ENCODE results near the gene RP2. TPM values are rescaled to one million over a fixed set of nuclear protein-coding genes. Genes with fewer than 3 reads are reported as not detected.
A peak's percentile ranks its signal among the peaks of the same experiment; 100 is the strongest.

Gene RP2
- total RNA-seq, 4 donors from 2014 or later: 6.1 to 11.1 (median 8.7) TPM

GRCh38 chrX:46876901-46877300 is 40.1 kb downstream of the RP2 start:
- TF ChIP-seq EP300 (IDR thresholded peaks at IDR 0.05) (no peak), POLR2A (IDR thresholded peaks at IDR 0.05) (no peak)
- H3K4me1 ChIP-seq: no peaks in the 10 kb centered on the region
- peaks cover 0 to 7% of the 10 kb centered on the region in 2 donors for H3K27me3 ChIP-seq
- DNase-seq (ENCODE audit: low spot score in 2 of 2): no peak
- no peaks in the 10 kb centered on the region for H3K9me3 ChIP-seq
- no peak overlapping the region for H3K4me3 ChIP-seq
- H3K27ac ChIP-seq: no peak overlapping the region
- no peaks in the 10 kb centered on the region for H3K36me3 ChIP-seq

GRCh38 chrX:46882266-46882665 is 45.4 kb downstream of the RP2 start:
- Histone ChIP-seq H3K9me3 (no peaks in the 10 kb centered on the region), H3K4me1 (no peaks in the 10 kb centered on the region), H3K27me3 (peaks cover 0 to 7% of the 10 kb centered on the region in 2 donors), H3K27ac (no peak overlapping the region), H3K4me3 (no peak overlapping the region), H3K36me3 (no peaks in the 10 kb centered on the region)
- 55 to 88% methylated on average over 1 of the region's 1 CpG for WGBS, 2 donors
- DNase-seq (ENCODE audit: low spot score in 2 of 2): no peak
- TF ChIP-seq EP300 (IDR thresholded peaks at IDR 0.05) (no peak), POLR2A (IDR thresholded peaks at IDR 0.05) (no peak), CTCF (IDR thresholded peaks at IDR 0.05) (no peak)

- no peak overlapping the region for H3K4me3 ChIP-seq
- no peak for TF ChIP-seq EP300 (IDR thresholded peaks at IDR 0.05)
- no peak for TF ChIP-seq CTCF (IDR thresholded peaks at IDR 0.05)
- TF ChIP-seq POLR2A (IDR thresholded peaks at IDR 0.05): no peak
- H3K27me3 ChIP-seq: no peaks in the 10 kb centered on the region
- H3K36me3 ChIP-seq: peaks cover 0 to under 1% (median 0%) of the 10 kb centered on the region in 3 donors
- H3K9me3 ChIP-seq: no peaks in the 10 kb centered on the region
- H3K27ac ChIP-seq: no peak overlapping the region
- DNase-seq (ENCODE audit: low spot score in 2 of 2): no peak
- WGBS, 2 donors: 85 to 95% methylated on average over 3 of the region's 3 CpGs
- H3K4me1 ChIP-seq: no peaks in the 10 kb centered on the region
These were observed 48.0 kb downstream of the RP2 start for GRCh38 chrX:46884799-46885198.

GRCh38 chrX:46898207-46898606 is 61.4 kb downstream of the RP2 start:
- H3K27me3 ChIP-seq: peaks cover 0 to 10% of the 10 kb centered on the region in 2 donors
- TF ChIP-seq POLR2A (IDR thresholded peaks at IDR 0.05): no peak
- TF ChIP-seq EP300 (IDR thresholded peaks at IDR 0.05): no peak
- no peak for TF ChIP-seq CTCF (IDR thresholded peaks at IDR 0.05)
- H3K27ac ChIP-seq: no peak overlapping the region
- H3K36me3 ChIP-seq: no peaks in the 10 kb centered on the region
- DNase-seq (ENCODE audit: low spot score in 2 of 2): no peak
- no peaks in the 10 kb centered on the region for H3K9me3 ChIP-seq
- H3K4me3 ChIP-seq: no peak overlapping the region
- H3K4me1 ChIP-seq: no peaks in the 10 kb centered on the region

- WGBS, 2 donors: 0 to 16% methylated on average over 4 to 12 of the region's 14 CpGs
- H3K27me3 ChIP-seq: peaks cover 0 to 16% of the 10 kb centered on the region in 2 donors
- no peak overlapping the region for H3K27ac ChIP-seq
- no peaks in the 10 kb centered on the region for H3K36me3 ChIP-seq
- TF ChIP-seq CTCF (IDR thresholded peaks at IDR 0.05) (peak; percentile 29 to 83 (median 59)), EP300 (IDR thresholded peaks at IDR 0.05) (peak in 1 of 2 donors; percentile 22), POLR2A (IDR thresholded peaks at IDR 0.05) (no peak)
- H3K4me1 ChIP-seq: no peaks in the 10 kb centered on the region
- DNase-seq (ENCODE audit: low spot score in 2 of 2): peak; percentile 30 to 63
- H3K4me3 ChIP-seq: peak overlapping the region in 3 of 4 donors; percentile 22 to 47 (median 32)
- no peaks in the 10 kb centered on the region for H3K9me3 ChIP-seq
These were observed 66.8 kb downstream of the RP2 start for GRCh38 chrX:46903458-46904242.

Data from tibial nerve (tissue), 4 donors.